Colonic mucosa (tissue), 4 donors: ENCODE measurements around the gene CFAP77. TPM values are rescaled to one million over a fixed set of nuclear protein-coding genes. Genes with fewer than 3 reads are reported as not detected.

Experiments used
- DNase-seq: peaks from one replicate; pipeline ENCODE4 v3.0.0-alpha.2; 2020
- H3K27ac ChIP-seq: fragments of 200-600 bp; one replicate; pipeline ENCODE4 v1.8.0; 2021
- H3K27me3 ChIP-seq: fragments of 200-600 bp; one replicate; pipeline ENCODE4 v1.8.0; 2021
- H3K36me3 ChIP-seq: fragments of 200-600 bp; one replicate; pipeline ENCODE4 v1.8.0; 2021
- H3K4me1 ChIP-seq: fragments of 200-600 bp; one replicate; pipeline ENCODE4 v1.8.0; 2021; ENCODE audit warnings: mild to moderate bottlenecking
- H3K4me3 ChIP-seq: fragments of 200-600 bp; one replicate; pipeline ENCODE4 v1.8.0; 2021
- H3K9ac ChIP-seq, 2 donors: one replicate each; pipeline ENCODE4 v1.7.0; 2013; ENCODE audit warnings: control low read depth in 2 of 2, low read depth in 2 of 2, low read length in 2 of 2
- H3K9me3 ChIP-seq: fragments of 200-600 bp; one replicate; pipeline ENCODE4 v1.8.0; 2021
- intact Hi-C: fragments of 100-400 bp; cut with DNase I; formaldehyde crosslinking; loops from one replicate; pipeline ENCODE4 v1.14.1; 2022
- total RNA-seq, 2 donors: library from RNA; stranded (reverse); fragmentation: NEBNext Ultra II Directional in 1 of 2; extraction: Animal tissue kit (Norgen Biotek cat#: 25700) in 1 of 2; gene quantifications; one replicate each; pipeline ENCODE4 v1.2.1, GENCODE V29; 2021
- TF ChIP-seq, protein P1 (sequence below): fragments of 200-600 bp; IDR thresholded peaks from one replicate; pipeline ENCODE4 v1.8.0; 2022; ENCODE audit warnings: antibody characterized with exemption, mild to moderate bottlenecking
- donor health status: healthy.
- donor health status: DM: no; HTN: no; CAD: no.
- donor health status: DM: no; HTN: no; CAD: no.

CFAP77 gene
- total RNA-seq, 2 donors from 2014 or later, result not detected

GRCh38 chr9:132408521-132408920 is 1.5 kb upstream of the CFAP77 start:
- Histone ChIP-seq H3K27ac (no peak overlapping the region), H3K27me3 (peaks cover 20% of the 10 kb centered on the region), H3K4me3 (no peak overlapping the region), H3K36me3 (no peaks in the 10 kb centered on the region), H3K9me3 (no peaks in the 10 kb centered on the region), H3K9ac (no peak overlapping the region), H3K4me1 (peaks cover 18% of the 10 kb centered on the region)
- intact Hi-C loops, result no loop called here
- DNase-seq, result no peak
- TF ChIP-seq, protein P1, sequence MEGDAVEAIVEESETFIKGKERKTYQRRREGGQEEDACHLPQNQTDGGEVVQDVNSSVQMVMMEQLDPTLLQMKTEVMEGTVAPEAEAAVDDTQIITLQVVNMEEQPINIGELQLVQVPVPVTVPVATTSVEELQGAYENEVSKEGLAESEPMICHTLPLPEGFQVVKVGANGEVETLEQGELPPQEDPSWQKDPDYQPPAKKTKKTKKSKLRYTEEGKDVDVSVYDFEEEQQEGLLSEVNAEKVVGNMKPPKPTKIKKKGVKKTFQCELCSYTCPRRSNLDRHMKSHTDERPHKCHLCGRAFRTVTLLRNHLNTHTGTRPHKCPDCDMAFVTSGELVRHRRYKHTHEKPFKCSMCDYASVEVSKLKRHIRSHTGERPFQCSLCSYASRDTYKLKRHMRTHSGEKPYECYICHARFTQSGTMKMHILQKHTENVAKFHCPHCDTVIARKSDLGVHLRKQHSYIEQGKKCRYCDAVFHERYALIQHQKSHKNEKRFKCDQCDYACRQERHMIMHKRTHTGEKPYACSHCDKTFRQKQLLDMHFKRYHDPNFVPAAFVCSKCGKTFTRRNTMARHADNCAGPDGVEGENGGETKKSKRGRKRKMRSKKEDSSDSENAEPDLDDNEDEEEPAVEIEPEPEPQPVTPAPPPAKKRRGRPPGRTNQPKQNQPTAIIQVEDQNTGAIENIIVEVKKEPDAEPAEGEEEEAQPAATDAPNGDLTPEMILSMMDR, result no peak

- peak overlapping the region; percentile 36 for H3K4me3 ChIP-seq
- no peak for DNase-seq
- H3K9ac ChIP-seq, result peak overlapping the region in 1 of 2 donors; percentile 37
- H3K27ac ChIP-seq, result no peak overlapping the region
- H3K36me3 ChIP-seq, result no peaks in the 10 kb centered on the region
- peaks cover 18% of the 10 kb centered on the region for H3K4me1 ChIP-seq
- H3K27me3 ChIP-seq, result peaks cover 20% of the 10 kb centered on the region
- H3K9me3 ChIP-seq, result no peaks in the 10 kb centered on the region
- intact Hi-C loops, result loop anchor here (5.0 to 10.0 kb wide), 3 partner anchors 167 to 387 kb away; no protein-coding TSS in a partner anchor
- TF ChIP-seq, protein P1, result no peak
Observed at GRCh38 chr9:132410642-132411041, 631 bp downstream of the CFAP77 start.

- H3K36me3 ChIP-seq, result no peaks in the 10 kb centered on the region
- peak overlapping the region; percentile 36 for H3K4me3 ChIP-seq
- TF ChIP-seq, protein P1, result peak; percentile 63
- H3K27me3 ChIP-seq, result peaks cover 20% of the 10 kb centered on the region
- peaks cover 18% of the 10 kb centered on the region for H3K4me1 ChIP-seq
- peak; percentile 53 for DNase-seq
- no peak overlapping the region for H3K9ac ChIP-seq
- H3K27ac ChIP-seq, result no peak overlapping the region
- no peaks in the 10 kb centered on the region for H3K9me3 ChIP-seq
- intact Hi-C loops, result loop anchor here (5.0 to 10.0 kb wide), 3 partner anchors 166 to 386 kb away; no protein-coding TSS in a partner anchor
Observed at GRCh38 chr9:132411091-132411508, 1.1 kb downstream of the CFAP77 start.

DNA sequence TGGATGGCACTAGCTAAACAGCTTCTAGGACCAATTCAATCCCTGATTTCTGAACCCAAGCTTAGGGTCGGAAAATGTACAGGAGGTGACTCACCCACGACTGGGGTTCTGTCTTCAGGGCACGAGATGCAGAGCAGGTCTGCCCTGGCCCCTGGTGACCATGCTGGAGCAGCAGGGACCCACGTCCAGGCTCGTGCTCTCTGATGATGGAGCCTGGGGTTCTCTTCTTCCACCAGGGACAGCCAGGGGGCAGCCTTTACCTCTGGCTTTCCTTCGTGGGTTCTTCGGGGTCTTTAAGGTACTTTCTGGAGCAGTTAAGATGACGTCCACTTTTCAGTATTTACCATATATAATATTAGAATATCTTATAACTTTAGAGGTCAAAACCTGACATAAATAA is 2.1 kb downstream of the CFAP77 start:
- intact Hi-C loops, result loop anchor here (5.0 to 10.0 kb wide), 3 partner anchors 165 to 385 kb away; no protein-coding TSS in a partner anchor
- Histone ChIP-seq H3K9me3 (no peaks in the 10 kb centered on the region), H3K4me1 (peaks cover 15% of the 10 kb centered on the region), H3K9ac (no peak overlapping the region), H3K4me3 (no peak overlapping the region), H3K36me3 (no peaks in the 10 kb centered on the region), H3K27me3 (peaks cover 20% of the 10 kb centered on the region), H3K27ac (no peak overlapping the region)
- DNase-seq, result no peak
- TF ChIP-seq, protein P1, result peak; percentile 37

DNA sequence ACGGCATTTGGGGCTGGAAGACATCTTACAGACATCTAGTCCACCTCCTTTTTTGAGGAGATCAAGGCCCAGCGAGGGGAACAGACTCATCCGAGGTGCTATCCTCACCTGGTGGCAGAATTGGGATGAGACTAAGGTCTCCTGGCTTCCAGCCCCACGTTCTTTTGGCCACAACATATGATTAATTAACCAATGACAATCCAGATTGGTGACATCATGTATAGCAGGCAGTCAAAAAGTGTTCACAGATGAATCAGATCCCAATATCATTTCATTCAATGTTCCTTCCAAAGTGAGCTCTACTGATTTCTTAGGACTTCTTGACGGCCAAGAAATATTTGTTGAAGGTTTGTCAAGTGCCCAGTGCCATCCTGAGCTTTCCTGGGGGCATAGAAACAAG is 3.9 kb downstream of the CFAP77 start:
- H3K9me3 ChIP-seq, result no peaks in the 10 kb centered on the region
- intact Hi-C loops, result loop anchor here (5.0 to 10.0 kb wide), 3 partner anchors 163 to 383 kb away; no protein-coding TSS in a partner anchor
- no peaks in the 10 kb centered on the region for H3K36me3 ChIP-seq
- no peak for DNase-seq
- no peak overlapping the region for H3K4me3 ChIP-seq
- H3K4me1 ChIP-seq, result peaks cover 15% of the 10 kb centered on the region
- no peak overlapping the region for H3K9ac ChIP-seq
- peaks cover 29% of the 10 kb centered on the region for H3K27me3 ChIP-seq
- TF ChIP-seq, protein P1, result no peak
- H3K27ac ChIP-seq, result no peak overlapping the region
